HepG2 (cell line): ENCODE results near the gene BPI. TPM values are rescaled to one million over a fixed set of nuclear protein-coding genes. Genes with fewer than 3 reads are reported as not detected.

ENCODE experiments used
- CEBPG ChIP-seq: IDR thresholded peaks from 2 replicates; pipeline ENCODE4 v1.6.1; 2016
- FOXK2 ChIP-seq: fragments of 450-650 bp; IDR thresholded peaks from 2 replicates; pipeline ENCODE4 v1.6.1; 2016
- HDAC2 ChIP-seq: sonication (generic); formaldehyde crosslinking; IDR thresholded peaks from 2 replicates; pipeline ENCODE4 v1.4.0; 2020; ENCODE audit warnings: missing genetic modification reagents
- HNRNPUL1 ChIP-seq: fragments of 200-400 bp; formaldehyde crosslinking; IDR thresholded peaks from 2 replicates; pipeline ENCODE4 v1.6.1; 2017; ENCODE audit warnings: low read depth, mild to moderate bottlenecking, low read length, moderate library complexity
- KDM2A ChIP-seq: sonication (generic); formaldehyde crosslinking; IDR thresholded peaks from 2 replicates; pipeline ENCODE4 v1.4.0; 2020; ENCODE audit warnings: low read depth, missing genetic modification reagents, borderline replicate concordance
- NRL ChIP-seq: sonication (generic); formaldehyde crosslinking; IDR thresholded peaks from 2 replicates; pipeline ENCODE4 v1.5.0; 2020; ENCODE audit warnings: missing genetic modification reagents, mild to moderate bottlenecking, moderate library complexity, borderline replicate concordance
- PHF21A ChIP-seq: sonication (generic); formaldehyde crosslinking; IDR thresholded peaks from 2 replicates; pipeline ENCODE4 v1.5.0; 2020; ENCODE audit warnings: mild to moderate bottlenecking, missing genetic modification reagents
- RARA ChIP-seq: IDR thresholded peaks from 2 replicates; pipeline ENCODE4 v1.6.1; 2016; ENCODE audit warnings: missing genetic modification reagents, missing compliant biosample characterization
- SMAD1 ChIP-seq: sonication (generic); formaldehyde crosslinking; IDR thresholded peaks from 2 replicates; pipeline ENCODE4 v1.4.0; 2020; ENCODE audit warnings: missing genetic modification reagents, low read depth, mild to moderate bottlenecking, borderline replicate concordance
- TARDBP ChIP-seq: sonication (generic); formaldehyde crosslinking; IDR thresholded peaks from 2 replicates; pipeline ENCODE4 v1.8.0; 2022; ENCODE audit warnings: mild to moderate bottlenecking, missing genetic modification reagents
- ZNF143 ChIP-seq: sonication (generic); formaldehyde crosslinking; IDR thresholded peaks from 2 replicates; pipeline ENCODE4 v1.4.0; 2020; ENCODE audit warnings: missing genetic modification reagents
- ZNF274 ChIP-seq: sonication (generic); formaldehyde crosslinking; IDR thresholded peaks from 2 replicates; pipeline ENCODE4 v1.5.1; 2020; ENCODE audit warnings: mild to moderate bottlenecking, missing genetic modification reagents
- ZNF414 ChIP-seq: sonication (generic); formaldehyde crosslinking; IDR thresholded peaks from 2 replicates; pipeline ENCODE4 v1.5.0; 2020; ENCODE audit warnings: missing genetic modification reagents
- ZNF510 ChIP-seq: sonication (generic); formaldehyde crosslinking; IDR thresholded peaks from 2 replicates; pipeline ENCODE4 v1.4.0; 2020; ENCODE audit warnings: low read depth, mild to moderate bottlenecking, missing genetic modification reagents
- ZNF772 ChIP-seq: sonication (generic); formaldehyde crosslinking; IDR thresholded peaks from 2 replicates; pipeline ENCODE4 v1.5.0; 2020; ENCODE audit warnings: mild to moderate bottlenecking, missing genetic modification reagents
- ZNF850 ChIP-seq: sonication (generic); formaldehyde crosslinking; conservative IDR thresholded peaks from 2 replicates; pipeline ENCODE4 v1.9.0; 2021; ENCODE audit warnings: mild to moderate bottlenecking, missing genetic modification reagents
- ZNF891 ChIP-seq: sonication (generic); formaldehyde crosslinking; IDR thresholded peaks from 2 replicates; pipeline ENCODE4 v1.5.0; 2020; ENCODE audit warnings: mild to moderate bottlenecking, missing genetic modification reagents
- polyA plus RNA-seq, 8 experiments: library from polyadenylated mRNA; depleted of rRNA in 3 of 8; stranded (reverse) in 7 of 8; unstranded in 1 of 8; fragments of >200 nt; fragmentation: Illumina TruSeq in 4 of 8; extraction: Trizol in 4 of 8; gene quantifications; 2 replicates each; pipeline versions ENCODE4 v1.2.1 to v1.2.3, GENCODE V29; 2011 to 2016; ENCODE audit warnings: low read depth in 4 of 8, missing spikeins in 1 of 8, mixed read lengths in 1 of 8; ENCODE audit not compliant: insufficient read depth in 1 of 8
- total RNA-seq, 5 experiments: library from RNA; depleted of rRNA; stranded (reverse); fragments of >200 nt; fragmentation: Illumina TruSeq; extraction: Trizol; gene quantifications; 2 replicates each; pipeline ENCODE4 v1.2.3, GENCODE V29; 2016; ENCODE audit warnings: low read depth in 1 of 5
- TF ChIP-seq, protein P1 (sequence below): sonication (generic); formaldehyde crosslinking; IDR thresholded peaks from 2 replicates; pipeline ENCODE4 v1.8.0; 2022; ENCODE audit warnings: missing genetic modification reagents, mild to moderate bottlenecking, moderate library complexity, borderline replicate concordance
- TF ChIP-seq, protein P2 (sequence below): sonication (generic); formaldehyde crosslinking; IDR thresholded peaks from 2 replicates; pipeline ENCODE4 v1.4.0; 2020; ENCODE audit warnings: missing genetic modification reagents
- TF ChIP-seq, protein P3 (sequence below): fragments of 450-650 bp; IDR thresholded peaks from 2 replicates; pipeline ENCODE4 v1.6.1; 2017; ENCODE audit warnings: mild to moderate bottlenecking

Gene BPI
- total and polyA plus RNA-seq, 2 of the 13 experiments (the other 11 are each of a cell fraction or from before 2014, with no cell fraction given) = not detected

GRCh38 chr20:38290829-38291814 lies 12.8 kb upstream of the BPI start (continued):
- TF ChIP-seq, protein P1, sequence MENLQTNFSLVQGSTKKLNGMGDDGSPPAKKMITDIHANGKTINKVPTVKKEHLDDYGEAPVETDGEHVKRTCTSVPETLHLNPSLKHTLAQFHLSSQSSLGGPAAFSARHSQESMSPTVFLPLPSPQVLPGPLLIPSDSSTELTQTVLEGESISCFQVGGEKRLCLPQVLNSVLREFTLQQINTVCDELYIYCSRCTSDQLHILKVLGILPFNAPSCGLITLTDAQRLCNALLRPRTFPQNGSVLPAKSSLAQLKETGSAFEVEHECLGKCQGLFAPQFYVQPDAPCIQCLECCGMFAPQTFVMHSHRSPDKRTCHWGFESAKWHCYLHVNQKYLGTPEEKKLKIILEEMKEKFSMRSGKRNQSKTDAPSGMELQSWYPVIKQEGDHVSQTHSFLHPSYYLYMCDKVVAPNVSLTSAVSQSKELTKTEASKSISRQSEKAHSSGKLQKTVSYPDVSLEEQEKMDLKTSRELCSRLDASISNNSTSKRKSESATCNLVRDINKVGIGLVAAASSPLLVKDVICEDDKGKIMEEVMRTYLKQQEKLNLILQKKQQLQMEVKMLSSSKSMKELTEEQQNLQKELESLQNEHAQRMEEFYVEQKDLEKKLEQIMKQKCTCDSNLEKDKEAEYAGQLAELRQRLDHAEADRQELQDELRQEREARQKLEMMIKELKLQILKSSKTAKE (CRISPR knock-in tag) = peak; percentile 86
- TF ChIP-seq ZNF772 (CRISPR knock-in tag) (no peak), KDM2A (CRISPR knock-in tag) (peak; percentile 50; the same call in 1 of the 2 replicates), NRL (no peak; the same call in 1 of the 2 replicates), SMAD1 (CRISPR knock-in tag) (0 out of 2 replicates have a peak, but pooled peaks have one; percentile 53), CEBPG (CRISPR knock-in tag) (peak; percentile 55; the same call in 1 of the 2 replicates), TARDBP (peak; percentile 48; the same call in 1 of the 2 replicates), ZNF891 (CRISPR knock-in tag) (no peak), HNRNPUL1 (no peak), HDAC2 (no peak; the same call in none of the 2 replicates), ZNF143 (CRISPR knock-in tag) (no peak), ZNF414 (CRISPR knock-in tag) (no peak), PHF21A (CRISPR knock-in tag) (0 out of 2 replicates have a peak, but pooled peaks have one; percentile 43), RARA (peak; percentile 98), ZNF274 (no peak), ZNF850 (CRISPR knock-in tag) (no peak), FOXK2 (no peak), ZNF510 (CRISPR knock-in tag) (no peak)
- TF ChIP-seq, protein P2, sequence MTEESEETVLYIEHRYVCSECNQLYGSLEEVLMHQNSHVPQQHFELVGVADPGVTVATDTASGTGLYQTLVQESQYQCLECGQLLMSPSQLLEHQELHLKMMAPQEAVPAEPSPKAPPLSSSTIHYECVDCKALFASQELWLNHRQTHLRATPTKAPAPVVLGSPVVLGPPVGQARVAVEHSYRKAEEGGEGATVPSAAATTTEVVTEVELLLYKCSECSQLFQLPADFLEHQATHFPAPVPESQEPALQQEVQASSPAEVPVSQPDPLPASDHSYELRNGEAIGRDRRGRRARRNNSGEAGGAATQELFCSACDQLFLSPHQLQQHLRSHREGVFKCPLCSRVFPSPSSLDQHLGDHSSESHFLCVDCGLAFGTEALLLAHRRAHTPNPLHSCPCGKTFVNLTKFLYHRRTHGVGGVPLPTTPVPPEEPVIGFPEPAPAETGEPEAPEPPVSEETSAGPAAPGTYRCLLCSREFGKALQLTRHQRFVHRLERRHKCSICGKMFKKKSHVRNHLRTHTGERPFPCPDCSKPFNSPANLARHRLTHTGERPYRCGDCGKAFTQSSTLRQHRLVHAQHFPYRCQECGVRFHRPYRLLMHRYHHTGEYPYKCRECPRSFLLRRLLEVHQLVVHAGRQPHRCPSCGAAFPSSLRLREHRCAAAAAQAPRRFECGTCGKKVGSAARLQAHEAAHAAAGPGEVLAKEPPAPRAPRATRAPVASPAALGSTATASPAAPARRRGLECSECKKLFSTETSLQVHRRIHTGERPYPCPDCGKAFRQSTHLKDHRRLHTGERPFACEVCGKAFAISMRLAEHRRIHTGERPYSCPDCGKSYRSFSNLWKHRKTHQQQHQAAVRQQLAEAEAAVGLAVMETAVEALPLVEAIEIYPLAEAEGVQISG (CRISPR knock-in tag) = peak; percentile 71
- TF ChIP-seq, protein P3, sequence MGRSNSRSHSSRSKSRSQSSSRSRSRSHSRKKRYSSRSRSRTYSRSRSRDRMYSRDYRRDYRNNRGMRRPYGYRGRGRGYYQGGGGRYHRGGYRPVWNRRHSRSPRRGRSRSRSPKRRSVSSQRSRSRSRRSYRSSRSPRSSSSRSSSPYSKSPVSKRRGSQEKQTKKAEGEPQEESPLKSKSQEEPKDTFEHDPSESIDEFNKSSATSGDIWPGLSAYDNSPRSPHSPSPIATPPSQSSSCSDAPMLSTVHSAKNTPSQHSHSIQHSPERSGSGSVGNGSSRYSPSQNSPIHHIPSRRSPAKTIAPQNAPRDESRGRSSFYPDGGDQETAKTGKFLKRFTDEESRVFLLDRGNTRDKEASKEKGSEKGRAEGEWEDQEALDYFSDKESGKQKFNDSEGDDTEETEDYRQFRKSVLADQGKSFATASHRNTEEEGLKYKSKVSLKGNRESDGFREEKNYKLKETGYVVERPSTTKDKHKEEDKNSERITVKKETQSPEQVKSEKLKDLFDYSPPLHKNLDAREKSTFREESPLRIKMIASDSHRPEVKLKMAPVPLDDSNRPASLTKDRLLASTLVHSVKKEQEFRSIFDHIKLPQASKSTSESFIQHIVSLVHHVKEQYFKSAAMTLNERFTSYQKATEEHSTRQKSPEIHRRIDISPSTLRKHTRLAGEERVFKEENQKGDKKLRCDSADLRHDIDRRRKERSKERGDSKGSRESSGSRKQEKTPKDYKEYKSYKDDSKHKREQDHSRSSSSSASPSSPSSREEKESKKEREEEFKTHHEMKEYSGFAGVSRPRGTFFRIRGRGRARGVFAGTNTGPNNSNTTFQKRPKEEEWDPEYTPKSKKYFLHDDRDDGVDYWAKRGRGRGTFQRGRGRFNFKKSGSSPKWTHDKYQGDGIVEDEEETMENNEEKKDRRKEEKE = no peak
